Keratinocyte (primary cell): ENCODE measurements around the gene PTPN12. TPM values are rescaled to one million over a fixed set of nuclear protein-coding genes. Genes with fewer than 3 reads are reported as not detected.

Source experiments
- DNase-seq: peaks from one replicate; pipeline ENCODE4 v3.0.0-alpha.2; 2011; ENCODE audit warnings: low read depth, missing footprints, low spot score
- FAIRE-seq: peaks from 2 replicates; lab custom pipeline; 2011; peaks lifted over from hg19 to GRCh38; lab: Jason Lieb, UNC
- H2AFZ ChIP-seq: 2 replicates; pipeline ENCODE4 v1.6.0; 2012; ENCODE audit warnings: low read length, control low read depth, inconsistent platforms; ENCODE audit not compliant: control insufficient read depth
- H3K27ac ChIP-seq: 2 replicates; pipeline ENCODE4 v1.5.1; 2011; ENCODE audit warnings: low read length; ENCODE audit not compliant: control insufficient read depth, insufficient read depth
- H3K27me3 ChIP-seq: 3 replicates; pipeline ENCODE4 v1.6.0; 2011; ENCODE audit warnings: low read length; ENCODE audit not compliant: control insufficient read depth, insufficient read depth; ENCODE audit errors: extremely low read depth
- H3K36me3 ChIP-seq, 2 experiments: 2 replicates in 1 of 2; 3 replicates in 1 of 2; pipeline ENCODE4 v1.5.1; 2011; ENCODE audit warnings: low read length in 2 of 2, mild to moderate bottlenecking in 1 of 2; ENCODE audit not compliant: control insufficient read depth in 2 of 2, insufficient read depth in 2 of 2; ENCODE audit errors: extremely low read depth in 1 of 2
- H3K4me1 ChIP-seq: 3 replicates; pipeline ENCODE4 v1.5.1; 2011; ENCODE audit warnings: low read length; ENCODE audit not compliant: control insufficient read depth, insufficient read depth; ENCODE audit errors: extremely low read depth
- H3K4me2 ChIP-seq: 3 replicates; pipeline ENCODE4 v1.6.0; 2011; ENCODE audit warnings: low read depth, low read length; ENCODE audit not compliant: control insufficient read depth, insufficient read depth; ENCODE audit errors: extremely low read depth
- H3K4me3 ChIP-seq, 3 experiments: fragments of 200-600 bp in 1 of 3; sonication (generic) in 1 of 3; 2 replicates in 2 of 3; 3 replicates in 1 of 3; pipeline ENCODE4 v1.5.1; 2011 to 2016; ENCODE audit warnings: low read length in 3 of 3, mild to moderate bottlenecking in 3 of 3, control low read depth in 2 of 3, inconsistent platforms in 1 of 3, low read depth in 1 of 3, mixed read lengths in 1 of 3, mixed run types in 1 of 3, moderate library complexity in 1 of 3; ENCODE audit not compliant: control insufficient read depth in 2 of 3, insufficient read depth in 2 of 3; ENCODE audit errors: extremely low read depth in 1 of 3
- H3K79me2 ChIP-seq: 2 replicates; pipeline ENCODE4 v1.6.0; 2012; ENCODE audit warnings: low read length; ENCODE audit not compliant: control insufficient read depth, insufficient read depth
- H3K9ac ChIP-seq: 3 replicates; pipeline ENCODE4 v1.6.0; 2011; ENCODE audit warnings: low read length; ENCODE audit not compliant: control insufficient read depth, insufficient read depth; ENCODE audit errors: extremely low read depth
- H3K9me1 ChIP-seq: 3 replicates; pipeline ENCODE4 v1.6.0; 2011; ENCODE audit warnings: low read length; ENCODE audit not compliant: control insufficient read depth, insufficient read depth; ENCODE audit errors: extremely low read depth
- H3K9me3 ChIP-seq: 2 replicates; pipeline ENCODE4 v1.5.1; 2012; ENCODE audit warnings: low read depth, low read length; ENCODE audit not compliant: control insufficient read depth
- H4K20me1 ChIP-seq: 3 replicates; pipeline ENCODE4 v1.6.0; 2011; ENCODE audit warnings: low read length; ENCODE audit not compliant: control insufficient read depth, insufficient read depth; ENCODE audit errors: extremely low read depth
- CTCF ChIP-seq, 3 experiments: IDR thresholded peaks in 1 of 3; conservative IDR thresholded peaks in 1 of 3; optimal IDR thresholded peaks in 1 of 3; 2 replicates in 2 of 3; 3 replicates in 1 of 3; pipeline versions ENCODE3 to v1.5.1; 2011; ENCODE audit warnings: low read length in 3 of 3, mild to moderate bottlenecking in 3 of 3, moderate library complexity in 2 of 3, control low read depth in 1 of 3, inconsistent platforms in 1 of 3; ENCODE audit not compliant: insufficient read depth in 2 of 3; ENCODE audit errors: extremely low read depth in 1 of 3
- EZH2 ChIP-seq: IDR thresholded peaks from one replicate; pipeline ENCODE4 v1.6.1; 2012; ENCODE audit warnings: inconsistent platforms, mild to moderate bottlenecking, low read length, moderate library complexity
- dilution Hi-C: fragments of 300-500 bp; cut with MboI; formaldehyde crosslinking; loops from one replicate; pipeline ENCODE4 v1.7.0; 2020; ENCODE audit warnings: low sequenced_read_pairs; ENCODE audit not compliant: extremely low pct_ligation_motif_present
- polyA plus RNA-seq, 5 experiments: library from polyadenylated mRNA; depleted of rRNA in 3 of 5; stranded (reverse) in 3 of 5; stranded (forward) in 1 of 5; unstranded in 1 of 5; fragments of >200 nt; gene quantifications; 1 replicate in 1 of 5; 2 replicates in 3 of 5; 3 replicates in 1 of 5; pipeline versions ENCODE4 v1.2.1 to v1.2.3, GENCODE V29; 2011 to 2012; ENCODE audit warnings: missing spikeins in 2 of 5, low read depth in 1 of 5, low replicate concordance in 1 of 5

PTPN12 gene
- polyA plus RNA-seq, 1 donor (not counting 4 experiments of a cell fraction or from before 2014, with no cell fraction given): 61.1 TPM

- Histone ChIP-seq H3K27ac (peak overlapping the region; percentile 51), H3K36me3 (peaks cover 0 to 5% of the 10 kb centered on the region in 2 experiments), H3K4me1 (peaks cover 13% of the 10 kb centered on the region), H3K9ac (peak overlapping the region; percentile 20), H3K4me2 (peak overlapping the region; percentile 33), H3K9me1 (no peaks in the 10 kb centered on the region), H4K20me1 (no peaks in the 10 kb centered on the region), H3K9me3 (no peaks in the 10 kb centered on the region), H3K4me3 (no peak overlapping the region), H3K27me3 (no peaks in the 10 kb centered on the region), H3K79me2 (no peaks in the 10 kb centered on the region), H2AFZ (no peak overlapping the region)
- DNase-seq: no peak
- dilution Hi-C loops: no loop called here
- no peak for FAIRE-seq
- TF ChIP-seq EZH2 (no peak), CTCF (optimal IDR thresholded peaks at IDR 0.05 in 1 of 3, IDR thresholded peaks at IDR 0.05 in 1 of 3, conservative IDR thresholded peaks at IDR 0.05 in 1 of 3; ENCODE audit: extremely low read depth in 1 of 3, insufficient read depth in 2 of 3, low read length in 3 of 3) (no peak)
Observed at GRCh38 chr7:77664715-77665114, 127.6 kb downstream of the PTPN12 start.

GRCh38 chr7:77665161-77665560, 128.1 kb downstream of the PTPN12 start:
- Histone ChIP-seq H4K20me1 (no peaks in the 10 kb centered on the region), H3K9me3 (no peaks in the 10 kb centered on the region), H3K27ac (peak overlapping the region; percentile 51), H3K79me2 (no peaks in the 10 kb centered on the region), H3K4me1 (peaks cover 13% of the 10 kb centered on the region), H3K27me3 (no peaks in the 10 kb centered on the region), H2AFZ (no peak overlapping the region), H3K4me3 (no peak overlapping the region), H3K4me2 (peak overlapping the region; percentile 33), H3K36me3 (peaks cover 0 to 5% of the 10 kb centered on the region in 2 experiments), H3K9ac (peak overlapping the region; percentile 20), H3K9me1 (no peaks in the 10 kb centered on the region)
- dilution Hi-C loops: no loop called here
- DNase-seq (peak; percentile 38), FAIRE-seq (peak; percentile 93)
- no peak for TF ChIP-seq CTCF (optimal IDR thresholded peaks at IDR 0.05 in 1 of 3, IDR thresholded peaks at IDR 0.05 in 1 of 3, conservative IDR thresholded peaks at IDR 0.05 in 1 of 3; ENCODE audit: extremely low read depth in 1 of 3, insufficient read depth in 2 of 3, low read length in 3 of 3)
- TF ChIP-seq EZH2: no peak
